GM21390 (cell line): ENCODE data around the gene IFNA8.
A peak's percentile ranks its signal among the peaks of the same experiment; 100 is the strongest.
"Not testable (repeated sequence)": the region's sequence is repeated elsewhere in the genome, so short reads cannot be mapped to it uniquely, and the experiment has no call there.

Source experiments
- ATAC-seq: cut with Tn5 transposase; IDR thresholded peaks from one replicate; pipeline ENCODE4 v1.9.1; 2021; ENCODE audit not compliant: unreplicated experiment

The IFNA8 gene

GRCh38 chr9:21408817-21409216 is at the start of gene IFNA8:
IFNA8 (plus strand) TSS chr9:21409117; CDS start chr9:21409177, 60 bp downstream.
- ATAC-seq, result no peak

GRCh38 chr9:21362287-21362686 is 46.6 kb upstream of the IFNA8 start:
- ATAC-seq, result no peak

GRCh38 chr9:21367169-21367568 is 41.7 kb upstream of the IFNA8 start:
- peak; percentile 88 for ATAC-seq

- no peak for ATAC-seq
These were observed 41.0 kb upstream of the IFNA8 start, which contains the start of gene IFNA13 for GRCh38 chr9:21367957-21368356. IFNA13 (minus strand) TSS chr9:21368057; CDS start chr9:21368010, 47 bp downstream.

- ATAC-seq, result not testable (repeated sequence)
These were observed 37.5 kb upstream of the IFNA8 start for GRCh38 chr9:21371467-21371866.

- ATAC-seq, result peak; percentile 99
These were observed 27.2 kb upstream of the IFNA8 start for GRCh38 chr9:21381448-21382339.

GRCh38 chr9:21383627-21384026 is 25.3 kb upstream of the IFNA8 start:
- ATAC-seq, result no peak

- ATAC-seq, result no peak
These were observed 23.7 kb upstream of the IFNA8 start, which contains the start of gene IFNA2 for GRCh38 chr9:21385131-21385670. IFNA2 (minus strand) TSS chr9:21385398; CDS start chr9:21385329, 69 bp downstream.

- ATAC-seq, result peak; percentile 72
These were observed 16.6 kb upstream of the IFNA8 start for GRCh38 chr9:21392270-21392669.

- peak; percentile 76 for ATAC-seq
These were observed 12.9 kb upstream of the IFNA8 start for GRCh38 chr9:21395778-21396717.

- ATAC-seq, result no peak
These were observed 9.9 kb upstream of the IFNA8 start for GRCh38 chr9:21398955-21399489.

GRCh38 chr9:21399956-21400355 is 9.0 kb upstream of the IFNA8 start:
- ATAC-seq, result no peak

GRCh38 chr9:21402386-21403251 is 6.3 kb upstream of the IFNA8 start:
- peak; percentile 61 for ATAC-seq

GRCh38 chr9:21404146-21404545 is 4.8 kb upstream of the IFNA8 start:
- no peak for ATAC-seq

GRCh38 chr9:21412107-21412506 is 3.2 kb downstream of the IFNA8 start:
- ATAC-seq, result no peak

- no peak for ATAC-seq
These were observed 4.2 kb downstream of the IFNA8 start for GRCh38 chr9:21413151-21413550.

- peak; percentile 51 for ATAC-seq
These were observed 4.7 kb downstream of the IFNA8 start for GRCh38 chr9:21413624-21414023.

- no peak for ATAC-seq
These were observed 5.5 kb downstream of the IFNA8 start for GRCh38 chr9:21414220-21414940.
